Activated CD4-positive, alpha-beta T cell treated with anti-CD3 and anti-CD28 coated beads, Interleukin-10, Interleukin-2, amounts not matched to agents 100 ng/mL and 50 ng/mL, durations not matched to agents 16 hours and 8 hours (primary cell): ENCODE measurements around the gene TMEM139.
"Not testable (repeated sequence)": the region's sequence is repeated elsewhere in the genome, so short reads cannot be mapped to it uniquely, and the experiment has no call there.

ENCODE experiments used
- DNase-seq: peaks from one replicate; pipeline ENCODE4 v3.0.0-alpha.2; 2020

TMEM139 gene

DNA sequence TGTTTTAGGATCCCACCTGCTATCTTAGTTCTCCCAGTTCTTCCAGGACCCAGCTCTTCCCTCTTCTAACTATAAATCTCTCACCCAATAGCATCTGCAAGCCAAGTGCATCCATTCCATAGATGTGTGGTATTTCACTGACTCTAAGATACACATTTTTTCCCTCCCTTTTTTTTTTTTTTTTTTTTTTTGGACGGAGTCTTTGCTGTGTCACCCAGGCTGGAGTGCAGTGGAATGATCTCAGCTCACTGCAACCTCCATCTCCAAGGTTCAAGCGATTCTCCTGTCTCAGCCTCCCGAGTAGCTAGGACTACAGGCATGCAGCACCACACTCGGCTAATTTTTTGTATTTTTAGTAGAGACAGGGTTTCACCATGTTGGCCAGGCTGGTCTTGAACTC lies 5.1 kb downstream of the TMEM139 start:
- DNase-seq = not testable (repeated sequence)

DNA sequence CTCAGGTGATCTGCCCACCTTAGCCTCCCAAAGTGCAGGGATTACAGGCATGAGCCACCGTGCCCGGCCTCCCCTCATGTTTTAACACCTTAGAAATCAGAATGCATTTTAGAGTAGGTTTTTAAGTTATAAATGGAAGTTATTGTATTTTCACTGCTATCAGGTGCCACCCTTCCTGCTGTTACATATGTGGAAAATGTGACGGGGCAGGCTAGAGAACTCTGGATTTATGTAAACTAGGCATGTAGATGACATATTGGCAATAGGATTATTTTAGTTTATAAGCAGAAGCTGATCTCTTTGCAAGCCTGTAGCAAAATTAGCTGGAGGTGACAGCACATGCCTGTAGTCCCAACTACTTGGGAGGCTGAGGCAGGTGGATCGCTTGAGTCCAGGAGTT lies 5.5 kb downstream of the TMEM139 start:
- DNase-seq = no peak

DNA sequence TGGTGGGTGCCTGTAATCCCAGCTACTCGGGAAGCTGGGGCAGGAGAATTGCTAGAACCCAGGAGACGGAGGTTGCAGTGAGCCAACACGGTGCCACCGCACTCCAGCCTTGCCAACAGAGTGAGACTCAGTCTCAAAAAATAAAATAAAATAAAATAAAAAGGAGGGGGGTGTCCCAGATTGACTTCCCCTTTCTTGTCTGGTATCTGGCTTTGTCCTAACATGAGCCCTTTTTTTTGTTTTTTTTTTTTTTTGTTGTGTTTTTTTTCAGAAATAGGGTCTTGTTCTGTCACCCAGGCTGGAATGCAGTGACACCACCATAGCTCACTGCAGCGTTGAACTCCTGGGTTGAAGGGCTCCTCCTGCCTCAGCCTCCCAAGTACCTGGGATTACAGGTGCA lies 8.1 kb downstream of the TMEM139 start:
- no peak for DNase-seq

DNA sequence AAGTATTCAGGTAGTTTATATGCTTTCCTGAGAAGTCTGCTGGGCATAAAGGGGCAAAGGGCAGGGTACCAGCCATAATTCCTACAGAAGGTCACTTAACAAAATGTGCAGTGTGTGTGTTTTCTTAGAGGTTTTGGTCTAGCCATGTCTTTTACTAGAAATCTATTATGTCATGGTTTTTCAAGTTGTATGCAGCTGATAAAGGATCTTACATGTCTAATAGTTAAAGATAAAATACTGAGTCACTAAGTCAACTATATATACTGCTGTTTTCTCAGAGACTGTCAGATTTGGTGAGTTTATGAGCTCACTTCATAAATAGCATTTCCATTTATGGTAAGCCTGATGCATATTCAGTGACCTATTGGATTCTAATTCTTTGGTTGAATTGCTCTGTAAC lies 11.1 kb downstream of the TMEM139 start:
- DNase-seq = no peak

DNA sequence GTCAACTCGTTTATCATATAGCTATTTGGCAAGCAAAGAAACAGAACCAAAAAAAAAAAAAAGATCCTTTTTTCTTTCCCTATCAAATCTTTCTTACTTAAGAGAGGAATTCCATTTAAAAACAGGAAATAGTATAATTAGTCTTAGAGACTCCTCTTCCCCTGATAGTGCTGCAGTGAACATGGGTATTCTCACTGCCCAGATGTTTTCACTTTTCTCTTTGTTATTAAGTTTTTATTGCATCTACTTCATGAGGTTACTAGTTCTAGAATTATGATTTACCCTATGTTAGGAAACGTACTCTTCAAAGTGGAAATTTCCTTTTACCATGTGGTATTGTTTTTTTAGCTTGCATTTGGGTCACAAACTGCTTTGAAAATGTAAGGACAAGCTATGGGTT lies 11.9 kb downstream of the TMEM139 start:
- no peak for DNase-seq

DNA sequence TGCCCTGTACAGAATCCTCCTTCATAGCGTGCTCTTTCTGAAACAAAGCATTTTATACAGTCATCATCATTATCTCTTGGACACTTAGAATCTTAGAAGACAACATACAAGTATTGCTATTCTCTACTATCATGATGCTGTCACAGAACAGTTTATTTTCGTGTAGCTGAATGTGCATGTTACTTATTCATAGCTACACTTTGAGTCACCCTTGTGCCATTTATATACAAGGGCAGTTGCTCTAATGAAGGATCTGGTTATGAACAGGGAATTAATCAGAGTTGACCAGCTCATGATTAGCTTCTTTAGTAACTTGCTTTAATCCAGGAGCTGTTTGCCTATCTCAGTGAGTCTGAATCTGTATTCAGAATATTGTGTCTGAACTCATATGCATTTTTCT lies 14.6 kb downstream of the TMEM139 start:
- DNase-seq = no peak

DNA sequence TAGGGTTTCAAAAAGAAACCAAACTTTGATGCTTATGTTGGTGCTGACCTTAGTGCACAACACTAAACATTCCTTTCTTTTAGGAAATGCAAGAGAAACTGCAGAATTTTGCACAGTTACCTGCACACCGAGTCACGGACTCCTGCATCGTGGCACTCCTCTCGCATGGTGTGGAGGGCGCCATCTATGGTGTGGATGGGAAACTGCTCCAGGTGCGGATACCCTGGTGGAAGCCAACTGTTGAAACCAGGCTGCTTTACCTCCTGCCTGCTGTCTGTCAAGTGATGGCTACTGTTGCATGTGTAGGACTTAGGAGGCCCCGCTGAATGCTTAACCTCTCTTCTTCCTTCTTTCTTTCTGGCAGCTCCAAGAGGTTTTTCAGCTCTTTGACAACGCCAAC lies 15.1 kb downstream of the TMEM139 start:
- DNase-seq = peak; percentile 63

DNA sequence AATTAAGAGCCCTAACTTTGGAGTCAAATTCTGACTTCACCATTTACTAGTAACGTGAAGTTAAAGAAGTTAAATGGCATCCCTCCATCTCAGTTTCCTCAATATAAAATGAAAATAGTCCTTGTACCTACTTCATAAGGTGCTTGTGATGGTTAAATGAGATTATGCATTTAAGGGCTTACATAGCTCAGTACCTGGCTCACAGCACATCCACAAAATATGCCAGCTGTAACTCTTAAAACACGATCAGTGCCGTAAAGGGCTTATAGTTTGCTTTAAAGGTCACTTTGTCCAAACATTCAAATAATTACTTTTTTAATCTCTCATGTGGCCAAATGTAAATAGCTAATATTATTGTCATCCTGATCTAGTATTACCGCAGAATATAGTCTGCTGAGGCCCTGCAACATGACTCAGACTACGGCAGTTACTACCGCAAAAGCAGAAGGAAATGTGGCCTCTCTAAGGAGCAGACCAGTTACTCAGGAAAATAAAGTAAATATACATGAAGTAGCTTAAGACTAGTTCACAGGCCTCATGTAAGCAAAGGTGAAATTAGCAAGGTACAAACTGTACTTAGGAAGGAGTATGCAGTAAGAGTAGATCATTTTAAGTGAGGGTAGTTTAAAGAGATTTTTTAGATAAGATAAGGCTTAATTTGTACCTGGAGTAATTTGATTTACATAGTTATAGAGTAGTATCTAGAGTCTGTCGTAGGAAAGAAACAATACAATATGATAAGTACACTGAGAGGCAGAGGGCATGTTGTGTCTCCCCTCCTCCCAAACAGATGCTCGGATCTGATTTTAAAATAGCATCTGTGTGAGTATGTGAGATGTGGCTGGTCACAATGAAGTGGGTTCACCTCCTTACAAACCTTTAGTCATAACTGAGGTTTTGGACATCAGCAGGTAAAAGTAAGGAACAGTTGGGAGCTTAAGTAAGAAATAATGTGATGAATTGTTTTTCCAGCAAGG lies 16.5 kb downstream of the TMEM139 start:
- no peak for DNase-seq

DNA sequence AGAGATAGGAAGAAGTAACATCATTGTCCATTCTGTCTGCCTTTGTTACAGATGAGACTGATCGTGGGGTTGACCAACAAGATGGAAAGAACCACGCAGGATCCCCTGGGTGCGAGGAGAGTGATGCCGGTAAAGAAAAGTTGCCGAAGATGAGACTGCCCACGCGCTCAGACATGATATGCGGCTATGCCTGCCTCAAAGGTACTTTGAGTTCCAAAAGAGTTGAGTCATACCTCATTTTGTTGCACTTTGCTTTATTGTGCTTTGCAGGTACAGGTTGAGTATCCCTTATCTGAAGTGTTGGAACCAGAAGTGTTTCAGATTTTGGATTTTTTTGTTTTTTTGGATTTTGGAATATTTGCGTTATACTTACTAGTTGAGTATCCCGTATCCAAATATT lies 19.0 kb downstream of the TMEM139 start:
- DNase-seq = no peak

DNA sequence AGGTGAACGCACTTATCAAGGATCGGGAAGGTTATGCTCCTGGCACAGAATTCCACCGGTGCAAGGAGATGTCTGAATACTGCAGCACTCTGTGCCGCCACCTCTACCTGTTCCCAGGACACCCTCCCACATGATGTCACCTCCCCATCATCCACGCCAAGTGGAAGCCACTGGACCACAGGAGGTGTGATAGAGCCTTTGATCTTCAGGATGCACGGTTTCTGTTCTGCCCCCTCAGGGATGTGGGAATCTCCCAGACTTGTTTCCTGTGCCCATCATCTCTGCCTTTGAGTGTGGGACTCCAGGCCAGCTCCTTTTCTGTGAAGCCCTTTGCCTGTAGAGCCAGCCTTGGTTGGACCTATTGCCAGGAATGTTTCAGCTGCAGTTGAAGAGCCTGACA lies 20.2 kb downstream of the TMEM139 start:
- DNase-seq = no peak

DNA sequence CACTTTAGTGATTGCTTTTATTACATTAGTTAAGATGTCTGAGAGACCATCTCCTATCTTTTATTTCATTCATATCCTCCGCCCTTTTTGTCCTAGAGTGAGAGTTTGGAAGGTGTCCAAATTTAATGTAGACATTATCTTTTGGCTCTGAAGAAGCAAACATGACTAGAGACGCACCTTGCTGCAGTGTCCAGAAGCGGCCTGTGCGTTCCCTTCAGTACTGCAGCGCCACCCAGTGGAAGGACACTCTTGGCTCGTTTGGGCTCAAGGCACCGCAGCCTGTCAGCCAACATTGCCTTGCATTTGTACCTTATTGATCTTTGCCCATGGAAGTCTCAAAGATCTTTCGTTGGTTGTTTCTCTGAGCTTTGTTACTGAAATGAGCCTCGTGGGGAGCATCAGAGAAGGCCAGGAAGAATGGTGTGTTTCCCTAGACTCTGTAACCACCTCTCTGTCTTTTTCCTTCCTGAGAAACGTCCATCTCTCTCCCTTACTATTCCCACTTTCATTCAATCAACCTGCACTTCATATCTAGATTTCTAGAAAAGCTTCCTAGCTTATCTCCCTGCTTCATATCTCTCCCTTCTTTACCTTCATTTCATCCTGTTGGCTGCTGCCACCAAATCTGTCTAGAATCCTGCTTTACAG lies 20.8 kb downstream of the TMEM139 start:
- DNase-seq = peak; percentile 66

DNA sequence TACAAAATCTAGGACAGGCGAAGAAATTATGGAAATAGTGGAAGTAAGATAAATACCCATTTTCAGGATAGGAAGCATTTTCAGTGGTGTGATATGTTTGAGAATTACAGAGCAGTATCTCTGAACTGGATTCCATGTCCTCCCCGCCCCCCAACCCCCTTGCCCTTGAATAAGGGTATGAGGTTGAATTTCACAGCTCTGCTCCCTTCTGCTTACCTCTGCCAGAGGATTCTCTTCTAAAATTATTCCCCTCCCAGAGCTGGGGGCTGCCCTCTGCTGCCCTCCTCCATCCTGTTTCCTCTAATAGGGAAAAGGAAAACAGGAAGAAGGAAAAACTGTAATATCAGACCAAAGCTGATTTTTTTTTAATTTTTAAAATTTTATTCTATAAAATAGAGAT lies 23.9 kb downstream of the TMEM139 start:
- no peak for DNase-seq

DNA sequence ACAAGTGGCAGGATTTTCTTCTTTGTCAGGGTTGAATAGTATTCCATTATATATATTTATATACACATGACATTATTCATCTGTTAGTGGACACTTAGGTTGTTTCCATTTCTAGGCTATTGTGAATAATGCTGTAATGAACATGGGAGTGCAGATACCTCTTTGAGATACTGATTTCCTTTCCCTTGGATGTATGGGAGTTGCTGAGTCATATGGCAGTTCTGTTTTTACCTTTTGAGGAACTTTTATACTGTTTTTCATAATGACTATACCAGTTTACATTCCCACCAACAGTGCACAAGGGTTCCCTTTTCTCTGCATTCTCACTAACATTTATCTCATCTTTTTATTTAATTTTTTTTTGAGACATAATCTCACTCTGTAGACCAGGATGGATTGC lies 29.4 kb downstream of the TMEM139 start:
- no peak for DNase-seq

DNA sequence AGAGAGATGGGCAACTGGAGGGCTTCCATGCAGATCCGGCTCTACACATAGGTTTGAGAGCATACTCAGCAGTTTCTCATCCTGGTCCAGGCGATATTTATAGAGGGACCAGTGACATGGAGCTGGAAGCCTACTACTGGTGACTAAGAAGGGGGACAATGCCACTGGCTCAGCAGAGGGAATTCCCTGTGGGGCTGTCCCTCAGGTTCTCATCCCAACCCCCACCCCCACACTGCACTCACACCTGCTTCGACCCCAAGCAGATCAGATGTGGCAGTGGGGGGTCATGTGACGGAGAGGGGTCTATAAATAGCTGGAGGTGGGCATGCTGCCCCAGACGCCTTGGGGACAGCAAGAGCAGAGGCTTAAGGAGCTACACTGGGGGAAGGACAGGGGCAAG lies 31.0 kb downstream of the TMEM139 start, which contains the start of gene CLCN1:
TSS of gene CLCN1 (plus strand) at position 336 of the 400 bp plus-strand sequence. CDS start 102 bp downstream, outside the sequence.
- DNase-seq = no peak

DNA sequence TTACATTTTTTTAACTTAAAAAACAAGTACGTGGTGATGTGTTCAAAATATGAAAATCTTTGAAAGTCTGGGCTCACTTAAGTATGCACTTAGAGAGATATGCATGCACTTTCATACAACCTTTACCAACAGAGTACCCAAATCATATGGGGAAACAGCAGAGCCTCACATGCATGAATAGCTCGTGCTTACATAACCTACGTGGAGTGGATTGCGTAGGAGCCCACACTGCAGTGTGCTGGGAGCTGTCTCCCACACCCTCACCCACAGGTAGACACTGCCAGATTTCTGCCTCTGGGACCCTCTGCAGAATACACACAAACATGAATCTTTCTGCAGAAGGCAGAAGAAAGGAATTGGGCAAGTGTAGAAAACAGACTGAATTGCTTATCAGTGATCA lies 31.7 kb downstream of the TMEM139 start:
- no peak for DNase-seq

DNA sequence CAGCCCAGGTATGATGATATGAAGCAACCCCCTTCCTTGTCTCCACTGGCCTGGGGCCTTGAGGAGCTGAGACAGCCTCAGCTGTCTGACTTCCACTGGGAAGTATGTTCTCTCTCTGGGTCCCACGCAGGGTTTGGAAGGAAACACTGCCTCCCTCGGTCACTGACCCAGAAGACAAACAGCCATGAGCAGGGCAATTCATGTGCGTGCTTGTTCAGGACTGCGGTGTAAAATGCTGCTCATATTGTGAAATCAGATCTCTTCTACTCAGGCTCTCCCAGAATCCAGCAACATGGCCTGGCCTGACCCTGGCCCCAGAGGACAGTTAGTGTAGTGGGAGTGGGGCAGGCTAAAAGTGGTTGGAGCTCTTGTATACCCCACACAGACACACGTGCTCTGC lies 33.9 kb downstream of the TMEM139 start:
- DNase-seq = no peak

DNA sequence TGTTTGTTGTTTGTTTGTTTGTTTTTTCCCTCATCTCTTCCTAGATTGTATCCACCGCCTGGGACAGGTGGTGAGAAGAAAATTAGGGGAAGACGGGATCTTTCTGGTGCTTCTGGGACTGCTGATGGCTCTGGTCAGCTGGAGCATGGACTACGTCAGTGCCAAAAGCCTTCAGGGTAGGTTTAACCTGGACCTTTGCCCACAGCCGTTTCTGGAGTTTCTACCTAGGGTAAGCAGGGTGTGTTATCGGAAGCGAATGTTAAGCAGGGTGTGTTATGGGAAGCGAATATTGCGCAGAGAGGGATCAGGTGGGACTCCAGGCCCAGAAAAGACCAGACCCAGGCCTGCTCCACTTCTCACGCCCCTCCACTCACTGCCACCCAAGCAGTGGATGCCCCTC lies 35.9 kb downstream of the TMEM139 start:
- no peak for DNase-seq

DNA sequence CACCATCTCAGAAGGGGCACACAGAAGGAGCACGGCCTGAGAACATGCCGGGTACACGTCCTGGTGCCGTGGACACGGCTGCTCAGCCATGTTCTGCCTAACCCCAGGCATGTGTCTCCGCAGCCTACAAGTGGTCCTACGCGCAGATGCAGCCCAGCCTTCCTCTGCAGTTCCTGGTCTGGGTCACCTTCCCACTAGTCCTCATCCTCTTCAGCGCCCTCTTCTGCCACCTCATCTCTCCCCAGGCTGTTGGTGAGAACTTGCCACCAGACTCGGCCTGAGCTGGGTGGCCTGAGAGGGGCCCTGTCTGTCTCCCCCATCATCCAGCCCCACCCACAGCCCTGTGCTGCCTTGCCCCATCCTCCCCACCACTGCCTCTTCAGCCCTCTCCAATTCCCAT lies 36.5 kb downstream of the TMEM139 start:
- DNase-seq = no peak

DNA sequence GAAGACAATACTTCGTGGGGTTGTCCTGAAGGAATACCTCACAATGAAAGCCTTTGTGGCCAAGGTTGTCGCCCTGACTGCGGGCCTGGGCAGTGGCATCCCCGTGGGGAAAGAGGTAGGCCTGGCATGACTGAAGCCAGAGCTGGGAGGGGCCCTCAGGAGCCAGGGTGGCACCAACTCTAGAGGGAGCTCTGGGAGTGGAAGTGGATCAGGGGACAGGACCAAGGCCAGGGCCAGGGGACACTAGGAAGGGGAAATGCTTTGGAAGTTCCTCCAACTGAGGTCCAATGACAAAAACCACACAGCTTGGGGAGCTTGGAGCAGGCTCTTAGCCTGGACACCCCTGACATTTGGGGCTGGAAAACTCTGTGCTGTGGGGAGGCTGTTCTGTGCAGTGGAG lies 37.0 kb downstream of the TMEM139 start:
- DNase-seq = no peak

DNA sequence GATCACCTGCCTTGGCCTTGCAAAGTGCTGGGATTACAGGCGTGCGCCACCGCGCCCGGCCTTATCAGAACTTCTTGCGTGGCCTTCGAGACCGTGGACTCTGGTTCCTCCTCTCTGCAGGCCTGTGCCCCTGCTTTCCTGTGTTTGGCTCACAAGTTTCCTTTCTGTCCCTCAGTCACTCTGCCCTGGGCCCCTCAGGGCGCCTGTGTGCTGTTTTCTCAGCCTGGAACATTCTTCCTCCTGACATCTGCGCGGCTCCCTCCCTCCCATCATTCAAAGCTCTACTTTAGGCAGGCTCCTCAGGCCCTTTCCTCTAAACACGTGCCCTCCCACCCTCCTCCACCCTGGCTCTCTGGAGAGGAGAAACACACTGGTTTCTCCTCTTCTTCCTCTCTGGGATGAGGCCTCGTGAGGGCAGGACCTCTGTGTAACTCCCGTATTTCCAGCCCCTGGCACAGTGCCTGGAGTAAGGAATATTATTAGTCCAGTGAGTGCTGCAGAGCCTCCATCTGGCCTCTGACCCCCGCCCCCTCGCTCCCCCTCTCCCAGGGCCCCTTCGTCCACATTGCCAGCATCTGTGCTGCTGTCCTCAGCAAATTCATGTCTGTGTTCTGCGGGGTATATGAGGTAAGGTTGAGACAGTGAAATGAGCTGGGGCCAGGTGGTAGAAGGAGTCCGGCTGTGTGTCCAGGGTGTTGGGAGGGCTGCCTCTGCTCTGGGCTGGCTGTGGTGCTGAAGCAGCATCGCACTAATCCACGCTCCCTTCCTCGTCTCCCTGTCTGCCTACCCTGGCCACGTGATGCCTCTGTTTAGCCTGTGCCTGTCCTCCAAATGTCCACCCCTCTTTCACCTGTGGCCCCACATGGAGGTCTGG lies 38.2 kb downstream of the TMEM139 start:
- DNase-seq = no peak

DNA sequence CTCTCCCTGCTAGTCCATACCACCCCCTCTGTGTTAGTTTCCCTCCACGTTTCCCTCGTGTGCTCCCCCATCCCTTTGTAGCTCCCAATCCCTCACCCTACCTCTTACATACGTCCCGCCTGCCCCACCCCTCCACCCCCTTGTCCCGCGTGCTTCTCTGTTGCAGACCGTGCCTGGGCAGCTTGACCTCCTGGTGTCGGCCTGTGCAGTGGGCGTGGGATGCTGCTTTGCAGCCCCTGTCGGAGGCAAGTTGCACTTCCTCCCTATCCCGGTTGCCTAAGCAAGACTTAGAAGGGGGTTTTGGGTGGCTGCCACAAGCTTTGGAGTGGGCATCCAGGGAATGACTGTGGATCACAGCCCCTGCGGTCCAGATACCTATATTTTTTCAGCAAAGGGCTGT lies 38.9 kb downstream of the TMEM139 start:
- DNase-seq = no peak

DNA sequence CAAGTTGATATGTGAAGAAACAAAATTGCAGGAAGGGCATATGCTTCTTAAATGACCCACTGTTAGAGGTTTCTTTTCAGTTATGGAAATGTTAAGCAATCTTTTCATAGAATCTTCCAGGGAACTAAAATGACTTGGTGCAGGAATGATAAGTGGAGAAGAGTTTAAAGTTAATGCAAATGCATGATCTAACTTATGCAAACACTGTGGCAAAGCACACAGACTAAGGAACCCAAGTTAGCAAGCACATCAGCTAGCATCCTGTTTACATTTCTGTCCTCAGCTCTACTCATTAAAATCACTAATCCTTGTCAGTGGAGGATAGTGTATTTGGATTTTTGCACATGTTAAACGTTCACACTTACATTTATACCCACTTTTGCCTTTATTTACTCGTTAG lies 40.5 kb downstream of the TMEM139 start:
- no peak for DNase-seq

DNA sequence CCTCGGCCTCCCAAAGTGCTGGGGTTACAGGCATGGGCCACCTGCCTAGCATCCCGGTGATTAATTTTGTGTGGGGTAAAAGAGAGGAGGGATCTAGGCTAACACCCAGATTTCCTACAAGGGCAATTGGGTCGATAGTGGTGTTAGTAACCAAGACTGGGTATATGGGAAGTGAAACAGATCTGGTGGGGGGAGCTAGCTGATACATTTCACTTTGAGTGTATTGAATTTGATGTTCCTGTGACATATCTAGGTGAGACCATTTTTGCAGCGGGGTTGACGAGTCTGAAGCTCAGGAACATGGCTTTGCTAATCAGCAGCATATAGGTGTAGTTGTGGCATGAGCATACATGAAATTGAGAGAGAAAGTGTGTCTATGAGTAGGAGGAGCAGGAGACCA lies 43.1 kb downstream of the TMEM139 start:
- DNase-seq = no peak
